Mucosa of descending colon (tissue), 3 donors: ENCODE measurements around the gene LARGE1. TPM values are rescaled to one million over a fixed set of nuclear protein-coding genes. Genes with fewer than 3 reads are reported as not detected.

ENCODE experiments used
- ATAC-seq: fragments of 200-7000 bp; cut with Tn5 transposase; one replicate; pipeline ENCODE4 v1.9.1; 2020; ENCODE audit warnings: mild to moderate bottlenecking, moderate library complexity
- DNase-seq, 3 donors: peaks; one replicate each; pipeline ENCODE4 v3.0.0-alpha.2; 2020
- H3K36me3 ChIP-seq: fragments of 200-600 bp; one replicate; pipeline ENCODE4 v1.8.0; 2021; ENCODE audit warnings: low read depth, mild to moderate bottlenecking
- H3K4me1 ChIP-seq: fragments of 200-600 bp; one replicate; pipeline ENCODE4 v1.8.0; 2021; ENCODE audit warnings: low read depth, mild to moderate bottlenecking
- H3K4me3 ChIP-seq: fragments of 200-600 bp; one replicate; pipeline ENCODE4 v1.8.0; 2021; ENCODE audit warnings: mild to moderate bottlenecking
- H3K9me3 ChIP-seq: fragments of 200-600 bp; one replicate; pipeline ENCODE4 v1.8.0; 2021; ENCODE audit warnings: mild to moderate bottlenecking
- intact Hi-C, 2 donors: fragments of 100-400 bp; cut with DNase I in 1 of 2; cut with micrococcal nuclease in 1 of 2; formaldehyde crosslinking; loops; one replicate each; pipeline versions ENCODE4 v1.11.0 to v1.11.1; 2022; cut with DNase I, micrococcal nuclease
- total RNA-seq, 3 donors: library from RNA; stranded (reverse); fragmentation: NEBNext Ultra II Directional in 2 of 3; extraction: Animal tissue kit (Norgen Biotek cat#: 25700) in 2 of 3; gene quantifications; one replicate each; pipeline versions ENCODE4 v1.2.1 to v1.2.4, GENCODE V29; 2021 to 2023
- TF ChIP-seq, protein P1 (sequence below): fragments of 200-600 bp; IDR thresholded peaks from one replicate; pipeline ENCODE4 v1.8.0; 2022; ENCODE audit warnings: antibody characterized with exemption, mild to moderate bottlenecking
- donor health status: DM: no; HTN: no; CAD: no; lungs with moderate emphysema.
- donor health status: DM: no; HTN: no; CAD: no.
- donor health status: DM: no; HTN: yes; CAD: no.

Gene LARGE1
- total RNA-seq, 3 donors from 2014 or later, result 29.3 to 93.8 (median 67.7) TPM

- no peaks in the 10 kb centered on the region for H3K9me3 ChIP-seq
- no peak overlapping the region for H3K4me3 ChIP-seq
- H3K36me3 ChIP-seq, result no peaks in the 10 kb centered on the region
- H3K4me1 ChIP-seq, result no peaks in the 10 kb centered on the region
- TF ChIP-seq, protein P1, sequence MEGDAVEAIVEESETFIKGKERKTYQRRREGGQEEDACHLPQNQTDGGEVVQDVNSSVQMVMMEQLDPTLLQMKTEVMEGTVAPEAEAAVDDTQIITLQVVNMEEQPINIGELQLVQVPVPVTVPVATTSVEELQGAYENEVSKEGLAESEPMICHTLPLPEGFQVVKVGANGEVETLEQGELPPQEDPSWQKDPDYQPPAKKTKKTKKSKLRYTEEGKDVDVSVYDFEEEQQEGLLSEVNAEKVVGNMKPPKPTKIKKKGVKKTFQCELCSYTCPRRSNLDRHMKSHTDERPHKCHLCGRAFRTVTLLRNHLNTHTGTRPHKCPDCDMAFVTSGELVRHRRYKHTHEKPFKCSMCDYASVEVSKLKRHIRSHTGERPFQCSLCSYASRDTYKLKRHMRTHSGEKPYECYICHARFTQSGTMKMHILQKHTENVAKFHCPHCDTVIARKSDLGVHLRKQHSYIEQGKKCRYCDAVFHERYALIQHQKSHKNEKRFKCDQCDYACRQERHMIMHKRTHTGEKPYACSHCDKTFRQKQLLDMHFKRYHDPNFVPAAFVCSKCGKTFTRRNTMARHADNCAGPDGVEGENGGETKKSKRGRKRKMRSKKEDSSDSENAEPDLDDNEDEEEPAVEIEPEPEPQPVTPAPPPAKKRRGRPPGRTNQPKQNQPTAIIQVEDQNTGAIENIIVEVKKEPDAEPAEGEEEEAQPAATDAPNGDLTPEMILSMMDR, result no peak
- no peak for DNase-seq
- intact Hi-C loops, result loop anchor here in 1 of 2 donors (5.0 kb wide), 1 partner anchor 55 kb away; no protein-coding TSS in a partner anchor
- ATAC-seq, result no peak
Observed at GRCh38 chr22:33521879-33522665, 398.2 kb downstream of the LARGE1 start.

- TF ChIP-seq, protein P1, result no peak
- Histone ChIP-seq H3K4me3 (no peak overlapping the region), H3K36me3 (no peaks in the 10 kb centered on the region), H3K9me3 (no peaks in the 10 kb centered on the region), H3K4me1 (no peaks in the 10 kb centered on the region)
- intact Hi-C loops, result loop anchor here in 1 of 2 donors (5.0 kb wide), 1 partner anchor 56 kb away; no protein-coding TSS in a partner anchor
- DNase-seq (no peak), ATAC-seq (no peak)
Observed at GRCh38 chr22:33520904-33521780, 399.1 kb downstream of the LARGE1 start.

DNA sequence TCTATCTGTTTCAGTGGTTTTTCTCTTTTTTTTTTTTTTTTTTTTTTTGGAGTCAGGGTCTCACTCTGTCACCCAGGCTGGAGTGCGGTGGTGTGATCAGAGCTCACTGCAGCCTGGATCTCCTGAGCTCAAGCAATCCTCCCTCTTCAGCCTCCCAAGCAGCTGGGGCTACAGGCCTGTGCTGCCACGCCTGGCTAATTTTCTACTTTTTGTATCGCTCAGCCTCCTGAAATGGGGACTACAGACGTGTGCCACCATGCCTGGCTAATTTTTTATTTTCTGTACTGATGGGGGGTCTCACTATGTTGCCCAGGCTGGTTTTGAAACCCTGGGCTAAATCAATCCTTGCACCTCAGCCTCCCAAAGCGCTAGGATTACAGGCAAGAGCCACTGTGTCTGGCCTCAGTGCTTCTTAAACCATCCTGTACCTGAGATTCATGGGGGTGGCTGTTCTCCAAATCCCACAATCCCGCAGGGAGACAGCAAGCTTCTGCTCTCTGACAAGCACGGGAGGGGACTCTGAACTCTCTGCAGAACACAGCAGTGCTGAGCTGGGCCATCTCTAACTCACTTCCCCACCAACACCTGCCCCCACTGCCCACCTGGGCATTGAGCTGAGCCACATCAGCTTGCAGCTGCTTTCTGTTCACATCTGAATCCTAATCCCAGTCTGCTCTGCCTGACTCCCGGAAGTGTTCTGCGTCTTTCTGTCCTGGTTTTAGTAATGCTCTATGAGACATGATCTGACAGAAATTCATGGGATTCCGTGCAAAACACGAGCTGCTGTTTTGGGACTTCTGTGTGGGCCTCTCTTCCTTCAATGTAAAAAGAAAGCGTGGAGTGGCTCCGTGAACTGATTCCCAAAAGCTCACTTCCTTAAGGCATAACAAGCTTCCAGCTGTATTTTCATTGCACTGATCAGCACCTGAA lies 400.0 kb downstream of the LARGE1 start:
- Histone ChIP-seq H3K4me1 (no peaks in the 10 kb centered on the region), H3K4me3 (no peak overlapping the region), H3K36me3 (no peaks in the 10 kb centered on the region), H3K9me3 (no peaks in the 10 kb centered on the region)
- DNase-seq, result no peak
- ATAC-seq, result no peak
- TF ChIP-seq, protein P1, result no peak
- intact Hi-C loops, result loop anchor here in 1 of 2 donors (5.0 kb wide), 1 partner anchor 57 kb away; no protein-coding TSS in a partner anchor

GRCh38 chr22:33519071-33519973 lies 401.0 kb downstream of the LARGE1 start:
- peak in 1 of 3 donors; percentile 74 for DNase-seq

More at GRCh38 chr22:33519071-33519973, 401.0 kb downstream of the LARGE1 start:
- intact Hi-C loops, result no loop called here
- Histone ChIP-seq H3K36me3 (no peaks in the 10 kb centered on the region), H3K4me1 (no peaks in the 10 kb centered on the region), H3K9me3 (no peaks in the 10 kb centered on the region), H3K4me3 (no peak overlapping the region)
- ATAC-seq, result peak; percentile 81
- TF ChIP-seq, protein P1, result peak; percentile 35
